Stimulated activated naive CD8-positive, alpha-beta T cell treated with anti-CD3 and anti-CD28 coated beads, Interleukin-15, amount 100 ng/mL, for 72 hours (primary cell): ENCODE measurements around the gene CNOT9.
"Not testable (repeated sequence)": the region's sequence is repeated elsewhere in the genome, so short reads cannot be mapped to it uniquely, and the experiment has no call there.

Experiments used
- ATAC-seq: fragments of 150-1000 bp; cut with Tn5 transposase; 2 replicates; pipeline ENCODE4 v1.10.0; 2021; ENCODE audit warnings: mild to moderate bottlenecking, moderate library complexity
- DNase-seq, 2 donors: peaks; one replicate each; pipeline ENCODE4 v3.0.0; 2021 to 2022
- H3K27ac Mint-ChIP-seq, 2 donors: one replicate each; pipeline ENCODE4 v1.8.0; 2022; ENCODE audit warnings: mild to moderate bottlenecking in 2 of 2, mixed read lengths in 2 of 2, moderate library complexity in 2 of 2
- H3K27me3 Mint-ChIP-seq: one replicate; pipeline ENCODE4 v1.8.0; 2022; ENCODE audit warnings: mixed read lengths
- H3K4me1 Mint-ChIP-seq: one replicate; pipeline ENCODE4 v1.8.0; 2022; ENCODE audit warnings: mild to moderate bottlenecking, mixed read lengths
- H3K4me3 Mint-ChIP-seq, 2 donors: one replicate each; pipeline ENCODE4 v1.8.0; 2022; ENCODE audit warnings: mild to moderate bottlenecking in 2 of 2, mixed read lengths in 2 of 2, moderate library complexity in 1 of 2
- H3K9me3 Mint-ChIP-seq, 2 donors: one replicate each; pipeline ENCODE4 v1.8.0; 2022; ENCODE audit warnings: mixed read lengths in 2 of 2

Gene CNOT9, protein sequence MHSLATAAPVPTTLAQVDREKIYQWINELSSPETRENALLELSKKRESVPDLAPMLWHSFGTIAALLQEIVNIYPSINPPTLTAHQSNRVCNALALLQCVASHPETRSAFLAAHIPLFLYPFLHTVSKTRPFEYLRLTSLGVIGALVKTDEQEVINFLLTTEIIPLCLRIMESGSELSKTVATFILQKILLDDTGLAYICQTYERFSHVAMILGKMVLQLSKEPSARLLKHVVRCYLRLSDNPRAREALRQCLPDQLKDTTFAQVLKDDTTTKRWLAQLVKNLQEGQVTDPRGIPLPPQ

DNA sequence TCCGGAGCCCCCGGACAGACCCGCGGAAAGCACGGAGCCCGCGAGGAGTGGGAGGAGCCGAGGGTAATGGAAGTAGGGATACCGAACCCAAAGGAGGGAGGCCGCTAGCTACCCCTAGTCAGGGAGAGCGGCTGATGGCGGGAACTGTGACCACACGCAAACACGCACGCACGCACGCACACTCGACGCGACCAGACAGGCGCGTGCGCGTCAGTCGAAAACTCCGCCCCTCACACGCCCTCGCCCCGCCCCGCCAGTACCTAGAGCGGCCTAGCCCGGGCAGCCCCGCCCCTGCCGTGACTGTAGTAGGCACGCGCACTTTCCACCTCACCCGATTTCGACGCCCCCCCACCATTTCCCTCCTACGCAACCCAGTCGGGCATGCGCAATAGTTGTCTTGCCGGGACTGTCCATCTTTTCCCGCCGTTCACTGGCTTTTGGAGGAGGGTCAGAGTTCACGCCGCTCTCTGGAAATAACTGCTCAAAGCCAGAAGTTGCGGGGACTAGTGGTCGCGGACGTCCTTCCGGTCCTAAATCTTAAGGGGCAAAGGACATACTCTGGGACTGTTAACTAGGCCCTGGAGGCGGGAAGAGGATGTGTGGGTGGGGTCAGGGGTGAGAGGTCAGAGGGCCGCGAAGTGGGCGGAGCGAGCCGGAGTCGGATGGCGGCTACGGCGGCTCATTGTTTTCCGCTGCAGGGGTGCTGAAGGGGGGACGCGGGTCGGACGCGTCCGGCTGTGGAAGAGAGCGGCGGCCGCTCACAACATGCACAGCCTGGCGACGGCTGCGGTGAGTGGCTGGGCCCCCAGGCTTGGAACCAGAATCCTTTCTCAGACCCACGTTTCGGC is at the start of gene CNOT9, which contains the start of gene USP37:
CNOT9 (plus strand) TSS at position 650 of the 848 bp plus-strand sequence; CDS start at position 766, 116 bp downstream.
USP37 (minus strand) TSS at position 162 of the 848 bp plus-strand sequence. CDS start 9,698 bp downstream, outside the sequence.
- DNase-seq (peak; percentile 100), ATAC-seq (peak; percentile 87)
- peak within 1 kb of the TSS; percentile 100 for H3K27ac Mint-ChIP-seq
- no peaks in the 10 kb centered on the region for H3K9me3 Mint-ChIP-seq
- H3K27me3 Mint-ChIP-seq, result no peaks in the 10 kb centered on the region
- H3K4me1 Mint-ChIP-seq, result peaks cover 61% of the 10 kb centered on the region
- peak within 1 kb of the TSS; percentile 75 to 90 for H3K4me3 Mint-ChIP-seq

DNA sequence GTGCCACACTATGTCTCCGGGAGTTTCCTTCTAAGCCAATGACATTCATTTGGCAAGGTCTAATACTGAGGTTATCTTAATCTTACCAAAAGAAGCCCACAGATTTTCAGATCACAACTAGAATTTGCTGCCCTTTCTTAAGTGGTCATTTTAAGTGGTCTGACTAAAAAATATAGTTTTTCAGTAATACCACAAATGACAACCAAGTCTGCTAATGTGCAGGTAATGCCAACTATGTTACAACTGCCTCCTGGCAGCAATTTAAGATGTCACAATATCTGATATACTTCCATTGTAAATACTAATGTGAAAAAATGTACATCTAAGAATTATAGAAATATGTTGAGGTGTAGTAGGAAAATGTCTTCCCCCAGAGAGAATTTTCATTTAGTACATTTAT is 49.8 kb upstream of the CNOT9 start:
- Mint-ChIP-seq H3K4me1 (peaks cover 26% of the 10 kb centered on the region), H3K4me3 (no peak overlapping the region), H3K27me3 (no peaks in the 10 kb centered on the region), H3K27ac (no peak overlapping the region), H3K9me3 (no peaks in the 10 kb centered on the region)
- ATAC-seq (no peak), DNase-seq (no peak)

DNA sequence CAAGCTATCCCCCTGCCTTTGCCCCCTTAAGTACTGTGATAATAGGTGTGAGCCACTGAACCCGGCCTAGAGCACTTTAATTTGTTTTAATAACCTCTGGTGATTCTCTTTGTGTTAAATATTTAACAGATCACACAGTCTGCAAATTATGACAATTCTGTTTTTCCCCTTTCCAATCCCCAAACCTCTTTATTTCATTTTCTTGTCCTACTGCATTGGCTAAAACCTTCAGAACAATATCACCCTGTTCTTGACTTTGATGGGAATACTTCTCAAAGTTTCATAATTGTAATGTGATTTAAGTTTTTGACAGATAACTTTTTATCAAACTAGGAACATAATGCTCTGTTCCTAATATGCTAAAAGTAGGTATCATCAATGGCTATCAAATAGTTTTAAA is 45.0 kb upstream of the CNOT9 start:
- Mint-ChIP-seq H3K27me3 (no peaks in the 10 kb centered on the region), H3K9me3 (peaks cover 0 to 4% of the 10 kb centered on the region in 2 donors), H3K4me3 (no peak overlapping the region), H3K4me1 (peaks cover 10% of the 10 kb centered on the region), H3K27ac (no peak overlapping the region)
- ATAC-seq, result no peak
- no peak for DNase-seq

DNA sequence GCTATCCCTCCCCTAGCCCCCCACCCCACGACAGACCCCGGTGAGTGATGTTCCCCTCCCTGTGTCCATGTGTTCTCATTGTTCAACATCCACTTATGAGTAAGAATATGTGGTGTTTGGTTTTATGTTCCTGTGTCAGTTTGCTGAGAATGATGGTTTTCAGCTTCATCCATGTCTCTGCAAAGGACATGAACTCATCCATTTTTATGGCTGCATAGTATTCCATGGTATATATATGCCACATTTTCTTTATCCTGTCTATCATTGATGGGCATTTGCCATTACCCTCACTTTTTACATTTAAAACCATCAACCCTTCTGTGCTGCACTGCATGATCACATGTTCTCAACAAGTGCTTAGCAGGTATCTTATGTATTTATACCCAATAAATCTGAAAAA is 40.2 kb upstream of the CNOT9 start:
- not testable (repeated sequence) for H3K27me3 Mint-ChIP-seq, H3K27ac Mint-ChIP-seq, H3K9me3 Mint-ChIP-seq, H3K4me1 Mint-ChIP-seq, DNase-seq, ATAC-seq, H3K4me3 Mint-ChIP-seq

DNA sequence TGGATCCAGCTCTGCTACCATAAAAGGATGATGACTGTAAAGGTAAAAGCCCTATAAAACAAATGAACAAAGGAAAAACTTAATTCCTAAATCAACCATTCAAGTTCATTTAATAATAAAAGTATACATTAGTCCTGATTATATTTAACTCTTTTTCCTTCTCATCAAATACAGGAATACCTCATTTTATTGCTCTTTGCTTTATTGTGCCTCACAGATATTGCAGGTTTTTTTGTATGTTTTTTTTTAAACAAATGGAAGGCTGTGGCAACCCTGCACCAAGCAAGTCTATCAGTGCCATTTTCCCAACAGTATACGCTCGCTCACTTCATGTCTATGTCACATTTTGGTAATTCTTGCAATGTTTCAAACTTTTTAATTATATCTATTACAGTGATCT is 38.6 kb upstream of the CNOT9 start:
- H3K9me3 Mint-ChIP-seq, result peaks cover 0 to 4% of the 10 kb centered on the region in 2 donors
- H3K4me1 Mint-ChIP-seq, result no peaks in the 10 kb centered on the region
- H3K27ac Mint-ChIP-seq, result no peak overlapping the region
- H3K27me3 Mint-ChIP-seq, result no peaks in the 10 kb centered on the region
- ATAC-seq, result no peak
- no peak for DNase-seq
- H3K4me3 Mint-ChIP-seq, result no peak overlapping the region

DNA sequence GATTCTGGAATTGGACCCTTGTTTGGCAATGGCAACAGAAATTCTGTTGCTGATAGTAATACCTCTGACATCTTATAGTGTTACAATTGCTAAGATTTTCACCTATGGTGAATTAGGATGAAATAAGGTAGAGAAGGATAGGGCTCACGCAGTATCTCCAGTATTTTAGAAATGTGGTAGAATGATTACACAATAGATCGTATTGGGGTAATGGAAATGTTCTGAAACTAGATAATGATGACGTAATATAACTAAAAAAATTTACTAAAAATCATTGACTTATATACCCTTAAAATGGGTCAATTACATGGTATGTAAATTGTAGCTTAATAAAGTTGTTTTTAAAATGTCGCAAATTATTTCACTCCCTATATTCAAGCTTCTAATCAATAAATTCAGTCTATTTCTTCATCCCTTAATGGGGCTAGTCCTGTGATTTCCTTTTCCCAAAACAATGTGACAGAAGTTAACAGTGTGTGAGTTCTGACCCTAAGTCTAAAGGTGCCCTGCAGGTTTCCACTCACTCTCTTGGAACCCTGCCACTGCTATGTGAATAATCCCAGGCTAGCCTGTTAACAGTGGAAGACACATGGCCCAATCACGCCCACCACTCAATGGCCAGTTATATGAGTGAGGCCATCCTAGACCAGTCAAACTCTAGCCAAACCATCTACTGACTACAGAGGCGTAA is 31.7 kb upstream of the CNOT9 start:
- no peak for ATAC-seq
- Mint-ChIP-seq H3K27me3 (no peaks in the 10 kb centered on the region), H3K9me3 (no peaks in the 10 kb centered on the region), H3K4me1 (no peaks in the 10 kb centered on the region), H3K27ac (no peak overlapping the region), H3K4me3 (no peak overlapping the region)
- DNase-seq, result no peak

DNA sequence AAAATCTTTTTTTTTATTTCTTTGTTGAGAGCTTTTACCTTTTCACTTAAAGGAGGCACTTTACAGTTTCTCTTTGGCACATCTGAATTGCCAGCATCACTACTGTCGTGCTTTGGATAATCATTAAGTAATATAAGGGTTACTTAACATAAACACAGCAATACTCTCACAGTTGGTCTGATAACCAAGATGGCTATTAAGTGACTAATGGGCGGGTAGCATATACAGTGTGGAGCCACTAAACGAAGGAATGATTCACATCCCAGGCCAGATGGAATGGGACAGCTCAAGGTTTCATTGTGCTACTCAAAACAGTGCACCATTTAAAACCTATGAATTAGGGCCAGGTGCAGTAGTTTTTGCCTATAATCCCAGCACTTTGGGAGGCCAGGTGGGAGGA is 28.6 kb upstream of the CNOT9 start:
- no peaks in the 10 kb centered on the region for H3K27me3 Mint-ChIP-seq
- no peak overlapping the region for H3K4me3 Mint-ChIP-seq
- H3K9me3 Mint-ChIP-seq, result no peaks in the 10 kb centered on the region
- DNase-seq (no peak), ATAC-seq (no peak)
- H3K27ac Mint-ChIP-seq, result no peak overlapping the region
- H3K4me1 Mint-ChIP-seq, result no peaks in the 10 kb centered on the region

DNA sequence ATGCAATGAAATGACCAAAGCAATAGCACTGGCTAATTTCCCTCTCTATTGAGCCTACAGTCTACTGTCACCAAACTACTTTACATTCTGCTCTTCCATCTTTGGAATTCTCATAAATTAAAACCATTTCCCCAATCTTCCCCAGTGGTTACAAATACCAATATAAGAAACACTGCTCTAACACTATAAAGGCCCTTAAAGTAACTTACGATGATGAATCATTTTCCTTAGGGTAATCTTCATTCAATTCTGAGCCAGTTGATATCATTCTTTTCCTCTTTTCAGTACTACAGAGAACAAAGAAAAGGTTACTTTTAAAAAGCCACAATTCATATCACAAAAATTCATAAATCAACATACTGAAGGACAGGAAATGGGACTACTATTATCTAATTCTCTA is 22.6 kb upstream of the CNOT9 start:
- DNase-seq (no peak), ATAC-seq (no peak)
- no peaks in the 10 kb centered on the region for H3K4me1 Mint-ChIP-seq
- H3K9me3 Mint-ChIP-seq, result no peaks in the 10 kb centered on the region
- H3K27me3 Mint-ChIP-seq, result no peaks in the 10 kb centered on the region
- peak overlapping the region; percentile 1 to 34 for H3K27ac Mint-ChIP-seq
- no peak overlapping the region for H3K4me3 Mint-ChIP-seq

DNA sequence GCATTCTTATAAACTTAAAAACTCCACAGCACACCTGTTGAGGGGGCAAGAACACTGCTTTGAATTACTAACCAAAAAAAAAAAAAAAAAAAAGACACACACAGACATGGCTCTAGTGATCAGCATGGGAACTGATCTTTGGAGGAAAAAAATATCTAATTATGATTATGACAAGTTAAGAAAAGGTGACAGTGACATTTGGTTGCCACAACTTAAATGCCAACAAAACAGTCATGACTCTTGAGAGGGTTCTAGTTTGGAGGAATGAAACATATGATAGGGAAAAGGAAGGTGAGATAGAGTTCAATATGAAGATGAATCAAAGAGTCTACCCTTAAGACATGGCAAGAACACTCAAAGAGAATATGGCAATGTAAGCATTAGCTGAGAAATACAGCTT is 21.1 kb upstream of the CNOT9 start:
- ATAC-seq (no peak), DNase-seq (no peak)
- H3K4me3 Mint-ChIP-seq, result no peak overlapping the region
- no peaks in the 10 kb centered on the region for H3K9me3 Mint-ChIP-seq
- no peaks in the 10 kb centered on the region for H3K4me1 Mint-ChIP-seq
- H3K27me3 Mint-ChIP-seq, result no peaks in the 10 kb centered on the region
- H3K27ac Mint-ChIP-seq, result no peak overlapping the region

DNA sequence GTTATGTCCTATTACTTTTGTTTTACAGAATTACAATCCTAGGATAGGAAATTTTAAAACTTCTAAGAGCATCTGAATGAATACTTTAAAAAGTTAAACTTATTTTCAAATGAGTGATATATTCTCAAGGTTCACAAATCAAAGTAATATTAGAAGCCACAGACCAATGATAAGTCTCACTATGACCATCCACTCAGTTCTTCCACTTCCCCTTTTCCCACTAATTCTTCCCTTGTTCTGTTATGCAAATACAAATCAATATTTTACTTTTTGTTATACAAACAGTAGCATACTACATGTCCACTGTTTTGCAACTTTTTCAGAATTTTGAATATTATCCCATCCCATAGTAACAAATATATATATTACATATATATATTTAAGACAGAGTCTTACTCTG is 20.7 kb upstream of the CNOT9 start:
- Mint-ChIP-seq H3K4me1 (no peaks in the 10 kb centered on the region), H3K4me3 (no peak overlapping the region), H3K27ac (no peak overlapping the region), H3K27me3 (no peaks in the 10 kb centered on the region), H3K9me3 (no peaks in the 10 kb centered on the region)
- no peak for DNase-seq
- ATAC-seq, result no peak

DNA sequence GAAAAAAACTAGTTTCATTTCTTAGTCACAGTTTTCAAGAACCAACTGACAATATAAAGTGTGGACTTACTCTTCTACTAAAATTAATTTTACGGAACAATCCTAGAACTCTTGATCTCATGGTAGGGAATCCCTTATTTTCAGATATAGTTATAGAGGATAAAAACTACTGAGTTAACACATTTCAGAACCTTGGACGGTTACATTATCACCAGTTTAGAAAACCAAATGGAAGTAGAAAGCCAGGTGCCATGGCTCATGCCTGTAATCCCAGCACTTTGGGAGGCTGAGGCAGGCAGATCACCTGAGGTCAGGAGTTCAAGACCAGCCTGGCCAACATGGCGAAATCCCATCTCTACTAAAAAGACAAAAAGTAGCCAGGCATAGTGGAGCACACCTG is 14.4 kb upstream of the CNOT9 start:
- ATAC-seq, result not testable (repeated sequence)

DNA sequence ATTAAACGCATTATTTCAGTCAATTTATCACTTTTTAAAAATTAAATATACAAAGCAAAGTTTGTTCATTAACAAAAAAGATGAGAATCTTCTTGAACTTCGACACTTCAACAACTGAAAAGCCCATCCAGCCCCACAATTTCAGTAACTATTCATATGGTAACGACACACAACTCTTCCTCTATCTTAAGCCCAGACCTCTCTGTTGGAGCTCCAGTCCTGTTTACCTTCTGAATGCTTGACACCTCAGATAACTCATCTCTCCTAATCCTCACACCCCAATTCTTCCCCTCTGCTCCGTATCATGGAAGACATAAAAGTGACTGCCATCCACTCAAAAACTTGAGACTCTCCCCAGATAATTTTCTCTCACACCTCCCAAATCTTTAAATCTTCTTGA is 13.1 kb upstream of the CNOT9 start:
- no peak for ATAC-seq
- Mint-ChIP-seq H3K4me1 (peaks cover 12% of the 10 kb centered on the region), H3K4me3 (no peak overlapping the region), H3K27me3 (no peaks in the 10 kb centered on the region), H3K27ac (no peak overlapping the region), H3K9me3 (no peaks in the 10 kb centered on the region)
- no peak for DNase-seq

More for the DNA sequence above, 14.4 kb upstream of the CNOT9 start:
- not testable (repeated sequence) for H3K4me3 Mint-ChIP-seq, H3K27me3 Mint-ChIP-seq, H3K9me3 Mint-ChIP-seq, DNase-seq
- Mint-ChIP-seq H3K27ac (peak overlapping the region in 1 of 2 donors; percentile 25), H3K4me1 (peaks cover 12% of the 10 kb centered on the region)

DNA sequence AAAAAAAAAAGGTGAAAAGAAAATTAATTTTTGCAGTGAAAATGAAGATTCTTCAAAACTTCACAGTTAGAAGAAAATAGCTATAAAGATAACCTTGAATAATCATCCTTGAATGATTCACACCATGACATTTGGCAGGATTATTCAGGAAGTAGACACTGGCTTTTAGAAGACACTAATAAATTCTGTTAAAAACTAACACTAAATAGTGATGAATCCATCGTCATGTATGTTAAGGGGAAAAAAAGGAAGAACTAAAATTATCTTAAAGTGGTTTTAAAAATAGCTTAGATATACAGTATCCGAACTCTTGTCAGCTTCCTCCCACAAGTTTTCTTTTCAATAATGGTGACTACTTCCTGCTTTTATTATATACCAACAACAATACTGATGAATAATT is 10.7 kb upstream of the CNOT9 start:
- ATAC-seq, result no peak

DNA sequence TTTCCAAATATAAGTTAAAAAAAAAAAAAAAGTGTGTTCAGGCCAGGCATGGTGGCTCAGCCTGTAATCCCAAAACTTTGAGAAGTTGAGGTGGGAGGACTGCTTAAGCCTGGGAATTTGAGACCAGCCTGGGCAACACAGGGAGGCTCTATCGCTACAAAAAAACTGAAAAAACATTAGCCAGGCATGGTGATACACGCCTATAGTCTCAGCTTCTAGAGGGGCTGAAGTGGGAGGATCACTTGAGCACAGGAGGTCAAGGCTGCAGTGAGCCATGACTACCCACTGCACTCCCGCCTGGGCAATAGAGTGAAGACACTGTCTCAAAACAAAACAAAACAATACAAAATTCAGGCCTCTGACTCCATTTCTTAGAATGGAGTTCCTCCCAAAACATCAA is 9.7 kb upstream of the CNOT9 start:
- ATAC-seq (no peak), DNase-seq (no peak)
- H3K27me3 Mint-ChIP-seq, result no peaks in the 10 kb centered on the region
- H3K9me3 Mint-ChIP-seq, result no peaks in the 10 kb centered on the region
- H3K4me1 Mint-ChIP-seq, result peaks cover 27% of the 10 kb centered on the region
- H3K4me3 Mint-ChIP-seq, result no peak overlapping the region
- peak overlapping the region in 1 of 2 donors; percentile 34 for H3K27ac Mint-ChIP-seq

More for the DNA sequence above, 10.7 kb upstream of the CNOT9 start:
- H3K27me3 Mint-ChIP-seq, result no peaks in the 10 kb centered on the region
- H3K27ac Mint-ChIP-seq, result no peak overlapping the region
- H3K9me3 Mint-ChIP-seq, result no peaks in the 10 kb centered on the region
- H3K4me1 Mint-ChIP-seq, result peaks cover 21% of the 10 kb centered on the region
- no peak for DNase-seq
- no peak overlapping the region for H3K4me3 Mint-ChIP-seq

DNA sequence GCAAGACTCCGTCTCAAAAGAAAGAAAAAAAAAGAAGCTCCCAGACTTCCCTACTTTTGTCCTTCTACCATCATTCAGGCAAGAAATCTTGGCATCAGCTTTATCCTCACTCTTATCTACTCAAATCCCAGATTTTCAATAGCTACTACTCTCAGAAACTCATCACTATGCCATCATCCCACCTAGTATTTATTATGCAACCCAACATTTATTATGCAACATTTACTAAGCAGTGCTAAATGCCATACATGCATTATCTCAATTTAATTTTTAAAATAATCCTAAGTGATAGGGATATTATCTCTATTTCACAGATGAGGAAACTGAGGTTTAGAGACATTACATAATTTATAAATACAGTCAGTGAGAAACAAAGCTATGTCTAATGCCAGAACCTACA is 4.6 kb upstream of the CNOT9 start:
- H3K27me3 Mint-ChIP-seq, result no peaks in the 10 kb centered on the region
- peak overlapping the region in 1 of 2 donors; percentile 34 for H3K27ac Mint-ChIP-seq
- DNase-seq (no peak), ATAC-seq (no peak)
- no peak overlapping the region for H3K4me3 Mint-ChIP-seq
- peaks cover 43% of the 10 kb centered on the region for H3K4me1 Mint-ChIP-seq
- H3K9me3 Mint-ChIP-seq, result no peaks in the 10 kb centered on the region

DNA sequence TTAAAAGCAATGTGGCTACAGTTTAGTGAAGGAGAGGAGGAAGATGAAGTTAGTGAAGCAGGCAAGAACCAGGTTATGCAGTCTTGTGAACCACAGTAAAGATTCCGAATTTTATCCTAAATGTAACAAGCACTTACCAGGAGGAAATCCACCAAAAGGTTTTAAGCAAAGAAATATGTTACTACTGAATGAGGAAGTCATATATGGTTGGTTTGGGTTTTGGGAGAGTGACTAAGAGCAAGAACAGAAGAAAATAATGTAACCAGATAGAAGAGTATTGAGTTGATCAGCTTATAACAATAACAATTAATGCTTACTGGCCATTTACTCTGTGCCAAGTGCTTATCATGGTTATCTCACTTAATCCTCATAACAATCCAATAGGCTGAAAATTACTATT is 2.3 kb upstream of the CNOT9 start:
- Mint-ChIP-seq H3K27ac (peak overlapping the region in 1 of 2 donors; percentile 5), H3K9me3 (no peaks in the 10 kb centered on the region), H3K4me3 (peak overlapping the region; percentile 75 to 90), H3K27me3 (no peaks in the 10 kb centered on the region), H3K4me1 (peaks cover 58% of the 10 kb centered on the region)
- DNase-seq, result no peak
- ATAC-seq, result no peak
